ENCODE results near the gene LIN37. TPM values are rescaled to one million over a fixed set of nuclear protein-coding genes. Genes with fewer than 3 reads are reported as not detected.
A peak's percentile ranks its signal among the peaks of the same experiment; 100 is the strongest.

The LIN37 gene
- total and polyA plus RNA-seq, 9 of the 15 experiments (the other 6 are each of a cell fraction or from before 2014, with no cell fraction given) = 1.2 to 12.5 (median 8.6) TPM

GRCh38 chr19:35740423-35741202 lies 7.8 kb upstream of the LIN37 start (continued):
- TF ChIP-seq EWSR1 (IDR thresholded peaks at IDR 0.05; ENCODE audit: borderline replicate concordance, low read depth, partially characterized antibody) = no peak
- TF ChIP-seq RBM25 (IDR thresholded peaks at IDR 0.05; ENCODE audit: low read depth, low read length, severe bottlenecking) = no peak
- 0 out of 2 replicates have a peak, but pooled peaks have one; percentile 16 for TF ChIP-seq RFX7 (CRISPR knock-in tag; IDR thresholded peaks at IDR 0.05)
- TF ChIP-seq HNRNPK (IDR thresholded peaks at IDR 0.05; ENCODE audit: low read depth, low read length, poor library complexity, severe bottlenecking) = no peak
- TF ChIP-seq ZNF586 (CRISPR knock-in tag; conservative IDR thresholded peaks at IDR 0.05) = no peak
- TF ChIP-seq PRDM10 (IDR thresholded peaks at IDR 0.05; ENCODE audit: partially characterized antibody) = no peak
- no peak for TF ChIP-seq EZH2 (IDR thresholded peaks at IDR 0.05; ENCODE audit: borderline replicate concordance, low read depth, low read length)
- TF ChIP-seq SMC3 (conservative IDR thresholded peaks at IDR 0.05; ENCODE audit: insufficient read depth, low read depth, low read length) = no peak
- TF ChIP-seq UBTF (IDR thresholded peaks at IDR 0.05; ENCODE audit: borderline replicate concordance in 1 of 2, low read depth in 2 of 2, low read length in 2 of 2) = peak in 1 of 2 experiments; percentile 87; a peak in 2 of 4 replicates
- no peak for TF ChIP-seq ZNF707 (CRISPR knock-in tag; conservative IDR thresholded peaks at IDR 0.05)
- no peak for TF ChIP-seq ZNF583 (CRISPR knock-in tag; IDR thresholded peaks at IDR 0.05)
- peak; percentile 2; the same call in 1 of the 2 replicates for TF ChIP-seq BHLHE40 (IDR thresholded peaks at IDR 0.05; ENCODE audit: low read length)
- TF ChIP-seq TFAM (CRISPR knock-in tag; conservative IDR thresholded peaks at IDR 0.05) = no peak
- TF ChIP-seq HEY1 (CRISPR knock-in tag; IDR thresholded peaks at IDR 0.05; ENCODE audit: borderline replicate concordance) = no peak

Data from K562 (cell line).